ENCODE measurements around the gene DCC.

DCC gene

DNA sequence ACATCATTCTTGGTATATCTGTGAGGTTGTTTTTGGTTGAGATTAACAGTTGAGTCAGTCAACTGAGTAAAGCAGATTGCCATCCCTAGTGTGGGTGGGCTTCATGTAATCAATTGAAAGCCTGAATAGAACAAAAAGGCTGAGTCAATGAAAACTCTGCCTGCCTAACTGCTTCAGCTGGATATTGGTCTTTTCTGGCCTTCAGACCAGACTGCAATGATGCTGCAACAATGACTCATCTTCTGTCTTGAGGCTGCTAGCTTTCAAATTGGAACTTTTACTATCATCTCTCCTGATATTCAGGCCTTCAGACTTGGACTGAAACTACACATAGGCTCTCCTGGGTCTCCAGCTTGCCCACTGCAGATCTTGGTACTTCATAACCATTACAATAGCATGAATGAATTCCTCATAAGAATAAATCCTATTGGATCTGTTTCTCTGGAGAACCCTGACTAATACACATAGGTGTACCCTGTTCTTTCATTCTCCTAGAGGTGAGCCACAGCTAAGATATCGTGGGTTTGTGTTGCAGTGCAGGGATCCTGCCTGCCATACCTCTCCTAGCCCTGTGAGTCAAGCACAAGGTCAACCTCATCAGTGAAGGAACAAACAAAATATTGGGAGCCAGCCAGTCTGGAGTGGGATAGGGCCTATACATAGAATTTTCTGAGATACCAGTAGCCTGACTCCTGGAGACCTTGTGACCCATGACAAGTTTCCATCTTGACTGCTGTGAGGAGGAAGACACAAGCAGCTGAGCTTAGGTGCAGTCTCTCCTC is 473.8 kb downstream of the DCC start:
- TF ChIP-seq, protein P1, sequence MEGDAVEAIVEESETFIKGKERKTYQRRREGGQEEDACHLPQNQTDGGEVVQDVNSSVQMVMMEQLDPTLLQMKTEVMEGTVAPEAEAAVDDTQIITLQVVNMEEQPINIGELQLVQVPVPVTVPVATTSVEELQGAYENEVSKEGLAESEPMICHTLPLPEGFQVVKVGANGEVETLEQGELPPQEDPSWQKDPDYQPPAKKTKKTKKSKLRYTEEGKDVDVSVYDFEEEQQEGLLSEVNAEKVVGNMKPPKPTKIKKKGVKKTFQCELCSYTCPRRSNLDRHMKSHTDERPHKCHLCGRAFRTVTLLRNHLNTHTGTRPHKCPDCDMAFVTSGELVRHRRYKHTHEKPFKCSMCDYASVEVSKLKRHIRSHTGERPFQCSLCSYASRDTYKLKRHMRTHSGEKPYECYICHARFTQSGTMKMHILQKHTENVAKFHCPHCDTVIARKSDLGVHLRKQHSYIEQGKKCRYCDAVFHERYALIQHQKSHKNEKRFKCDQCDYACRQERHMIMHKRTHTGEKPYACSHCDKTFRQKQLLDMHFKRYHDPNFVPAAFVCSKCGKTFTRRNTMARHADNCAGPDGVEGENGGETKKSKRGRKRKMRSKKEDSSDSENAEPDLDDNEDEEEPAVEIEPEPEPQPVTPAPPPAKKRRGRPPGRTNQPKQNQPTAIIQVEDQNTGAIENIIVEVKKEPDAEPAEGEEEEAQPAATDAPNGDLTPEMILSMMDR (IDR thresholded peaks at IDR 0.05; ENCODE audit: control extremely low read depth, extremely low read depth, low read depth, missing control alignments), result no peak
- DNase-seq (ENCODE audit: extremely low spot score), result no peak
- ChIA-PET POLR2A (no interaction called here), CTCF (no interaction called here)

DNA sequence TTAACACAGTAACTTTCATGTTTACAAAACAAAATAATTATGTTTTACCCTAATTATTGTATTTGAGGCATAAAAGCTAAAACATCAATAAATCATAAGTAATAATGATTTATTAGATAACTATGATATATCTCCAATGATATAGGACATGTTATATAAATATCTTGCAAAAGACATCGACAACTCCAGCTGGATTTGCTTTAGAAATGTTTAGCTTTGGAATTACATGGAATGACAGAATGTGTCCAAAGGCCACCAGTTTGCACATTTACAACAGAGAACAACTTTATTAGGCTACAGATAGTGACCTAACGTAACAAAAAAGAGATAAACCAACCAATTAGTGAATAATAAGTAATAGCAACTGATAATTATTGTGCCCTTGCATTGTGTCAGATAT is 475.7 kb downstream of the DCC start:
- DNase-seq (ENCODE audit: extremely low spot score), result no peak
- POLR2A ChIA-PET, result no interaction called here
- TF ChIP-seq, protein P1 (IDR thresholded peaks at IDR 0.05; ENCODE audit: control extremely low read depth, extremely low read depth, low read depth, missing control alignments), result no peak
- CTCF ChIA-PET, result no interaction called here

DNA sequence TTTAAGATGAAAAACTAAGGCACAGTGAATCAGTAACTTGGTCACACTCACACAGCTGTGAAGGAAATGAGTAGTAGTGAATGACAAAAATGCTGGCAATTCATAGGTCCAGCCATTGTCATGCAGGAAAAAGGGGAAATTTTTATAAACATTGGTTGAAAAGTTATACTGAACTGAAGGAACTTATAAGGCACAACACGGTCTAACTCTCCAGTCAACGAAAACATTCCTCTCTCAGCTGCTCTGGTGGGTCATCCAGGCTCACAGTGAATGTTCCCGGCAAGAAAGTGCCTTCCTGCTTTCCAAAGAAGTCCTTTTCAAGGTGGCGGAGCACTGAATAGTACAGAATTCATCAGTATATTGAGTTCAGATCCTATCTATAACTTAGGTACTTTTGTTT is 476.1 kb downstream of the DCC start:
- ChIA-PET POLR2A (no interaction called here), CTCF (no interaction called here)
- TF ChIP-seq, protein P1 (IDR thresholded peaks at IDR 0.05; ENCODE audit: control extremely low read depth, extremely low read depth, low read depth, missing control alignments), result no peak
- DNase-seq (ENCODE audit: extremely low spot score), result no peak

DNA sequence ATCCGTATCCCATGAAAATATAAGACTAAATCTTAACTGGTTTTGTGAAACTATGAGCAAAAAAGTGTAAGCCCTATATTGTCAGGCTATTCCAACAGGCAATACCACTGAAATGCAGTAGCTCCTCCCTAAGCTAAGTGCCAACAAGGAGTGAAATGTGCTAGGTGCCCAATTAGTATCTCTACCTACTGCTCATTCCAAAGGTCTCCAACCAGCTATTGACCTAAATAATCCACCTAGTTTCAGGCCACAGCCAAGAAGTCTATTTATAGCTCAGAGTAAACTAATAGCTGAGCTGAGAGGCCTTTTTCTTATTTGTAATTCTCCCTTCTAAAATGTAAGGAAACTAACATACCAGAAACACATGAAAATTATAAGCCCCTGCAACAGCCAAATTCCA is 482.2 kb downstream of the DCC start:
- CTCF ChIA-PET, result interaction anchor here (0.6 to 1.1 kb wide), 2 partner anchors 11 to 12 kb away, joined by 3 read pairs; no protein-coding TSS in a partner anchor
- DNase-seq (ENCODE audit: extremely low spot score), result no peak
- TF ChIP-seq, protein P1 (IDR thresholded peaks at IDR 0.05; ENCODE audit: control extremely low read depth, extremely low read depth, low read depth, missing control alignments), result no peak
- POLR2A ChIA-PET, result no interaction called here

DNA sequence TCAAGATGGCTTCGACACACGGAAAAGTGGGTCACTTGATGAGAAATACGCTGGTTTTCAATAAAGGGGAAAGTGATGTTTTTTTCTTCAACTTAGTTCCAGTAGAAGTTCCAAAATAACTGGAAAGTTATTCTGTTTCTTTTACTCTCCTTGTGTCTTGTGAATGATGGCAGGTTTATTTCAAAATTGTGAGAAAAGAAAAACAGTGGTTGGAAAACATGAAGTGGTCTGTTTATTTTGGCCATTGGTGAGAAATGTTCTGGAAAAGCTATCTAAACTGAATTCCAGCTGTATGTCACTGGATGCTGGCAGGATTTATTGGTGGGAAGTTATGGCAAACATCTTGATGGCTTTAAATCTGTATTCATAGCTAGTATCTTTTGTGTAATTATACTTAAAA is 484.1 kb downstream of the DCC start:
- POLR2A ChIA-PET, result no interaction called here
- DNase-seq (ENCODE audit: extremely low spot score), result no peak
- TF ChIP-seq, protein P1 (IDR thresholded peaks at IDR 0.05; ENCODE audit: control extremely low read depth, extremely low read depth, low read depth, missing control alignments), result no peak
- CTCF ChIA-PET, result no interaction called here

DNA sequence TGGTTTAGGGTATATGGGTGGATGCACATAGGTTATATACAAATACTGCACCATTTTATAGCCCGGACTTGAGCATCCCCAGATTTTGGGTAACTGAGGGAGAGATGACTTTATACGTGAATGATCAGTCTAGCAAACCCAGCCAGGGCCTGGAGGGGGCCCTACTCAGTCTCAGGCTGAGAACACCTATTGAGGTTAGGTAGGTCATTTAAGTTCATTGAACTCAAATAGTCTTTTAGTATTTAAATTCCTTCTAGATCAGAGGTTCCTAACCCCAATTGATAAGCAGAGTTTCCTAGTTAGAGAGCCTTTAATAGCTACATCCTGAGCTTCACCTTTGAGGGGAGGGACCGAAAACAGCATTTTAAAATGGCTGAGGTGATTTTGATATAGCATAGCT is 487.0 kb downstream of the DCC start:
- DNase-seq (ENCODE audit: extremely low spot score), result no peak
- POLR2A ChIA-PET, result no interaction called here
- CTCF ChIA-PET, result interaction anchor here (1.0 to 1.1 kb wide), 2 partner anchors 10 to 13 kb away, joined by 3 read pairs; no protein-coding TSS in a partner anchor
- TF ChIP-seq, protein P1 (IDR thresholded peaks at IDR 0.05; ENCODE audit: control extremely low read depth, extremely low read depth, low read depth, missing control alignments), result no peak

Measured in GM10248 (cell line).